Transverse colon (tissue), 4 donors: ENCODE measurements around the gene NID1. TPM values are rescaled to one million over a fixed set of nuclear protein-coding genes. Genes with fewer than 3 reads are reported as not detected.

Experiments
- DNase-seq: peaks from one replicate; pipeline ENCODE4 v3.0.0-alpha.2; 2019
- H3K27ac ChIP-seq, 4 donors: fragments of 200-600 bp; sonication (generic); 2 replicates each; pipeline ENCODE4 v1.5.1; 2016 to 2018; ENCODE audit warnings: inconsistent platforms in 4 of 4
- H3K27me3 ChIP-seq: fragments of 200-600 bp; sonication (generic); 2 replicates; pipeline ENCODE4 v1.5.1; 2017; ENCODE audit warnings: inconsistent platforms
- H3K36me3 ChIP-seq, 4 donors: fragments of 200-600 bp; sonication (generic); 2 replicates each; pipeline ENCODE4 v1.5.1; 2017 to 2019; ENCODE audit warnings: inconsistent platforms in 4 of 4
- H3K4me1 ChIP-seq, 4 donors: fragments of 200-600 bp; sonication (generic); 2 replicates each; pipeline ENCODE4 v1.5.1; 2017 to 2020; ENCODE audit warnings: inconsistent platforms in 4 of 4
- H3K4me3 ChIP-seq, 4 donors: fragments of 200-600 bp; sonication (generic); 1 replicate in 1 of 4; 2 replicates in 3 of 4; pipeline versions ENCODE4 v1.5.1 to v1.6.1; 2017 to 2019; ENCODE audit warnings: inconsistent platforms in 4 of 4
- H3K9me3 ChIP-seq, 2 donors: fragments of 200-600 bp; sonication (generic); 2 replicates each; pipeline ENCODE4 v1.5.1; 2017 to 2019; ENCODE audit warnings: inconsistent platforms in 2 of 2
- CTCF ChIP-seq, 5 experiments: fragments of 200-600 bp in 3 of 5; fragments of 450-650 bp in 2 of 5; sonication (generic) in 3 of 5; IDR thresholded peaks; 1 replicate in 2 of 5; 2 replicates in 3 of 5; pipeline ENCODE4 v1.5.1; 2016 to 2017; ENCODE audit warnings: antibody characterized with exemption in 5 of 5, inconsistent platforms in 3 of 5, mild to moderate bottlenecking in 2 of 5, moderate library complexity in 1 of 5
- EP300 ChIP-seq: sonication (generic); formaldehyde crosslinking; IDR thresholded peaks from one replicate; pipeline ENCODE4 v1.6.1; 2017; ENCODE audit warnings: antibody characterized with exemption, low read depth
- POLR2A ChIP-seq: fragments of 450-650 bp; IDR thresholded peaks from one replicate; pipeline ENCODE4 v1.6.1; 2016; ENCODE audit warnings: antibody characterized with exemption, mild to moderate bottlenecking, moderate library complexity
- POLR2AphosphoS5 ChIP-seq, 3 donors: sonication (generic); formaldehyde crosslinking; IDR thresholded peaks; one replicate each; pipeline ENCODE4 v1.6.1; 2016; ENCODE audit warnings: antibody characterized with exemption in 3 of 3
- WGBS, 2 donors: methylation state at CpG; one replicate each; pipeline ENCODE4 v1.1.5; 2018; ENCODE audit warnings: low coverage in 1 of 2; 5-methylcytosine and 5-hydroxymethylcytosine counted together
- in situ Hi-C, 4 donors: fragments of 200-750 bp; cut with MboI; loops; one replicate each; pipeline versions ENCODE4 v1.15.0 to v1.15.1; 2017; ENCODE audit warnings: low sequenced_read_pairs in 3 of 4, low pct_ligation_motif_present in 1 of 4, low pct_unique_long_range_greater_than_20kb in 1 of 4
- intact Hi-C: fragments of 100-400 bp; cut with DNase I; formaldehyde crosslinking; loops from one replicate; pipeline ENCODE4 v1.15.1; 2023; ENCODE audit warnings: low total_unique reads
- total RNA-seq, 4 donors: library from RNA; depleted of rRNA; stranded (reverse); fragments of >200 nt; gene quantifications; one replicate each; pipeline ENCODE4 v1.1.0, GENCODE V29; 2016

The NID1 gene
- total RNA-seq, 4 donors from 2014 or later, result 42.7 to 133 (median 63.5) TPM

GRCh38 chr1:236060286-236060685 is 4.6 kb downstream of the NID1 start:
- Histone ChIP-seq H3K9me3 (no peaks in the 10 kb centered on the region), H3K27me3 (peaks cover 19% of the 10 kb centered on the region), H3K36me3 (no peaks in the 10 kb centered on the region), H3K4me1 (peaks cover 0 to 47% (median 15%) of the 10 kb centered on the region in 4 donors), H3K27ac (peak overlapping the region; percentile 36 to 97 (median 66)), H3K4me3 (no peak overlapping the region)
- in situ Hi-C loops (no loop called here), intact Hi-C loops (no loop called here)
- no peak for TF ChIP-seq POLR2A
- TF ChIP-seq POLR2AphosphoS5 (IDR thresholded peaks at IDR 0.05), result no peak
- no peak for TF ChIP-seq EP300
- no peak for TF ChIP-seq CTCF (IDR thresholded peaks at IDR 0.05)
- 95% methylated on average over 3 to 4 of the region's 4 CpGs for WGBS, 2 donors
- no peak for DNase-seq

GRCh38 chr1:236059011-236059410 is 5.9 kb downstream of the NID1 start:
- DNase-seq, result no peak
- H3K27me3 ChIP-seq, result peaks cover 6% of the 10 kb centered on the region
- H3K4me1 ChIP-seq, result peaks cover 0 to 36% (median 9%) of the 10 kb centered on the region in 4 donors
- in situ Hi-C loops, result no loop called here
- 57 to 59% methylated on average over 5 of the region's 5 CpGs for WGBS, 2 donors
- intact Hi-C loops, result no loop called here
- peak overlapping the region; percentile 36 to 97 (median 66) for H3K27ac ChIP-seq
- H3K36me3 ChIP-seq, result no peaks in the 10 kb centered on the region
- peak overlapping the region in 1 of 4 donors; percentile 24 for H3K4me3 ChIP-seq
- TF ChIP-seq POLR2AphosphoS5 (IDR thresholded peaks at IDR 0.05), result no peak
- no peak for TF ChIP-seq POLR2A
- TF ChIP-seq CTCF (IDR thresholded peaks at IDR 0.05), result no peak
- TF ChIP-seq EP300, result no peak
- H3K9me3 ChIP-seq, result no peaks in the 10 kb centered on the region

GRCh38 chr1:236058141-236058934 is 6.6 kb downstream of the NID1 start:
- in situ Hi-C loops, result no loop called here
- H3K4me3 ChIP-seq, result peak overlapping the region in 1 of 4 donors; percentile 24
- no peak for DNase-seq
- H3K36me3 ChIP-seq, result no peaks in the 10 kb centered on the region
- H3K4me1 ChIP-seq, result peaks cover 0 to 36% (median 9%) of the 10 kb centered on the region in 4 donors
- no peaks in the 10 kb centered on the region for H3K27me3 ChIP-seq
- H3K9me3 ChIP-seq, result no peaks in the 10 kb centered on the region
- intact Hi-C loops, result no loop called here
- TF ChIP-seq POLR2AphosphoS5 (IDR thresholded peaks at IDR 0.05) (peak in 1 of 3 donors; percentile 24), POLR2A (no peak)
- peak overlapping the region; percentile 36 to 97 (median 66) for H3K27ac ChIP-seq
- 20 to 33% methylated on average over 5 of the region's 5 CpGs for WGBS, 2 donors

- H3K4me1 ChIP-seq, result peaks cover under 1 to 37% (median 8%) of the 10 kb centered on the region in 4 donors
- 95% methylated on average over 5 of the region's 5 CpGs; no CpG with 5 or more reads in 1 of the 2 donors for WGBS, 2 donors
- H3K27ac ChIP-seq, result peak overlapping the region; percentile 36 to 97 (median 66)
- H3K4me3 ChIP-seq, result no peak overlapping the region
- no peak for DNase-seq
- no peaks in the 10 kb centered on the region for H3K36me3 ChIP-seq
- TF ChIP-seq POLR2A (no peak), POLR2AphosphoS5 (IDR thresholded peaks at IDR 0.05) (no peak), EP300 (no peak), CTCF (IDR thresholded peaks at IDR 0.05) (no peak)
- H3K27me3 ChIP-seq, result no peaks in the 10 kb centered on the region
- intact Hi-C loops, result no loop called here
- in situ Hi-C loops, result no loop called here
- no peaks in the 10 kb centered on the region for H3K9me3 ChIP-seq
Measured at GRCh38 chr1:236057546-236057945, 7.3 kb downstream of the NID1 start.
